Activated naive CD4-positive, alpha-beta T cell treated with anti-CD3 and anti-CD28 coated beads for 36 hours (primary cell): ENCODE results near the gene CFAP92. TPM values are rescaled to one million over a fixed set of nuclear protein-coding genes. Genes with fewer than 3 reads are reported as not detected.
"Not testable (repeated sequence)": the region's sequence is repeated elsewhere in the genome, so short reads cannot be mapped to it uniquely, and the experiment has no call there.

ENCODE experiments used
- CTCF ChIA-PET: fragments of 350-600 bp; sonication (Branson Sonifier 250); formaldehyde crosslinking; loops from one replicate; lab custom pipeline; 2021; ENCODE audit warnings: antibody characterized with exemption; lab: Charles Lee
- DNase-seq: peaks from one replicate; pipeline ENCODE4 v3.0.0-alpha.2; 2020
- H3K27ac Mint-ChIP-seq: one replicate; pipeline ENCODE4 v1.8.0; 2021; ENCODE audit warnings: mild to moderate bottlenecking, mixed read lengths
- H3K27me3 Mint-ChIP-seq: one replicate; pipeline ENCODE4 v1.8.0; 2021; ENCODE audit warnings: low read depth, mixed read lengths
- H3K36me3 Mint-ChIP-seq: one replicate; pipeline ENCODE4 v1.8.0; 2021; ENCODE audit warnings: low read depth, mixed read lengths
- H3K4me1 Mint-ChIP-seq: one replicate; pipeline ENCODE4 v1.8.0; 2021; ENCODE audit warnings: low read depth, mixed read lengths
- H3K4me3 Mint-ChIP-seq: one replicate; pipeline ENCODE4 v1.8.0; 2021; ENCODE audit warnings: mild to moderate bottlenecking, moderate library complexity, mixed read lengths
- H3K9me3 Mint-ChIP-seq: one replicate; pipeline ENCODE4 v1.8.0; 2021; ENCODE audit warnings: mixed read lengths
- intact Hi-C: fragments of 100-400 bp; cut with micrococcal nuclease; formaldehyde crosslinking; loops from one replicate; pipeline ENCODE4 v1.15.1; 2023
- total RNA-seq, 2 experiments: library from RNA; stranded (reverse); gene quantifications; one replicate each; pipeline ENCODE4 v1.2.3, GENCODE V29; 2021

Gene CFAP92
- total RNA-seq, 2 experiments from 2014 or later: 0.32 to 0.48 TPM

DNA sequence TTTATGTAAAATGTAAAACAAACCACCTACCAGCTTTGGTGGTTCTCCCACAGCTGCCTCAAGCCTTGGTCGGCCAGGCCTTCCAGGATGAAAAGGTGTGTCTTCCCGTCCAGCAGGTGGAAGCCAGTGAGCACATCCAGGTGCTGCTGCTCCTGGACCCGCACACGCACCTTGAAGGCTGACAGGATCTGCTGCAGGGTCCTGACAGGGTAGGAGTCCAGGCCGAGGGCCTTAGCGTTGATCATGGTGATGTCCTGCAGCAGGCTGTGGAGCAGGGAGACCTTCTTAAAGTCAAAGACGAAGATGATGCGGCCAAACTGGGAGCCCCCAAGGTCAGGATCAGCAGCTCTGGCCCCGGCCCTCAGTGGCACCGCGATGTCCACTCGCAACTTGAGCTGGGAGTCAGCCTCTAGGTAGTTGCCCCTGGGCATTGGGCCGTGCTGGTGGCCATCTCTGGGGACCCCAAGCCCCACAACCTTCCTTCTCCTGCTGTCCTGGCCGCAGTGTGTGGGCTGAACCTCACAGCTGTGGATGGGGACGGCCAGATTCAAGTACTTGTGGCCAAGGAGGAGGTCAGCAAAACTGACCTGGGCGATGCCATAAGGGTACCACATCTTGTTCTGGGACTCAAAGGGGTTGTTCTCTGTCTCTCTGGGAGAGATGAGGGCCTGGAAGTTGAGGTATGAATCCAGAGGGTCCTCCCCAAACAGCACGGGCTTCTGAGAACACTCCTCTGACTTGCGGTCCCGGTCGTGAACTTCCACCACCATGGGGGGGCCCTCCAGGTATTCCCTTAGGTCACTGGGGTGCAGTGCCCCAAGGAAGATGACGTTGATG lies 48.6 kb downstream of the CFAP92 start:
- Mint-ChIP-seq H3K27ac (no peak overlapping the region), H3K4me1 (no peaks in the 10 kb centered on the region), H3K36me3 (no peaks in the 10 kb centered on the region), H3K27me3 (no peaks in the 10 kb centered on the region), H3K9me3 (no peaks in the 10 kb centered on the region), H3K4me3 (no peak overlapping the region)
- CTCF ChIA-PET: no interaction called here
- no peak for DNase-seq
- intact Hi-C loops: no loop called here

DNA sequence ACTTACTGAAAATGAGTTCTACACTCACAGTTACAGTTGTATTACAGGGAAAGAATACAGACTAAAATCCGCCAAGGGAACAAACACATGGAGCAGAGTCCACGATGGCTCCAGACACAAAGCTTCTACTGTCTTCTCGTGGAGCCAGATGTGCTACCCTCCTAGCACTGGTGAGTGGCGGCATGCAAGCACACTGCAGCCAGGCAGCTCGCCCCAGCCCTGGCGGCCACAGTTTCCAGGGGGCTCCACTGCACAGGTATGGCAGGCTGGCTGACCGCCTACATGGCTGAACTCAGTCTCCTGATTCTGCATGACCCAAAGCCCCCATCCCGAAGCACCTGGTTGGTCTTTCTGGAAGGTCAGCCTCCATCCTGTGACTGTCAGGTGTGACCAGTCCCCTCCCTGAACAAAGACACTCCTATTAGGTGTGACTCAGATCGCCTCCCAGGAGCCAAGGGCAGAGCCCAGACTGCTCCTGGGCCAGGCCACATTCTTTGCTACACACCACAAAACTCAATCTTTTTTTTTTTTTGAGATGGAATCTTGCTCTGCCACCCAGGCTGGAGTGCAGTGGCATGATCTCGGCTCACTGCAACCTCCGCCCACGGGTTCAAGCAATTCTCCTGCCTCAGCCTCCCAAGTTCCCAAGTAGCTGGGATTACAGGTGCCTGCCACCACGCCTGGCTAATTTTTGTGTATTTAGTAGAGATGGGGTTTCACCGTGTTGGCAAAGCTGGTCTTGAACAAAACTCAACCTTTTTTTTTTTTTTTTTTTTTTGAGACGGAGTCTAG lies 51.5 kb downstream of the CFAP92 start:
- no peak for DNase-seq
- Mint-ChIP-seq H3K36me3 (no peaks in the 10 kb centered on the region), H3K27me3 (no peaks in the 10 kb centered on the region), H3K4me1 (no peaks in the 10 kb centered on the region), H3K4me3 (no peak overlapping the region), H3K9me3 (no peaks in the 10 kb centered on the region), H3K27ac (no peak overlapping the region)
- CTCF ChIA-PET: interaction anchor here (1.1 kb wide), 1 partner anchor 59 kb away, joined by 3 read pairs; no protein-coding TSS in a partner anchor
- intact Hi-C loops: no loop called here

DNA sequence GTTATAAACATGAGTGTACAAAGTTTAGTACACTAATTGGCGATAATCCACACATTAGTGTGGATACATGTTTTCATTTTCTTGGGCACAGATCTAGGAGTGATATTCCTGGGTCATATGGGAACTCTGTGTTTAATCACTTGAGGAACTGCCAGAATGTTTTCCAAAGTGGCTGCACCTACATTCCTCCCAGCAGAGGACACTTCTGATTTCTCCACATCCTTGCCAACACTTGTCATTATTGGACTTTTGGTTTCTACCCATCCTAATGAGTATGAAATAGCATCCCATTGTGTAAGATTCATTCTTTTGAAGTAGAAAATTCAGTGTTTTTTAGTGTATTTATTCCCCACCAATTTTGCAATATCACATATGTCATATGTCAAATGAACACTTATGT lies 53.6 kb downstream of the CFAP92 start:
- no peak for DNase-seq
- Mint-ChIP-seq H3K4me1 (no peaks in the 10 kb centered on the region), H3K36me3 (no peaks in the 10 kb centered on the region), H3K4me3 (no peak overlapping the region), H3K9me3 (no peaks in the 10 kb centered on the region), H3K27ac (no peak overlapping the region), H3K27me3 (no peaks in the 10 kb centered on the region)
- intact Hi-C loops: no loop called here
- CTCF ChIA-PET: no interaction called here

DNA sequence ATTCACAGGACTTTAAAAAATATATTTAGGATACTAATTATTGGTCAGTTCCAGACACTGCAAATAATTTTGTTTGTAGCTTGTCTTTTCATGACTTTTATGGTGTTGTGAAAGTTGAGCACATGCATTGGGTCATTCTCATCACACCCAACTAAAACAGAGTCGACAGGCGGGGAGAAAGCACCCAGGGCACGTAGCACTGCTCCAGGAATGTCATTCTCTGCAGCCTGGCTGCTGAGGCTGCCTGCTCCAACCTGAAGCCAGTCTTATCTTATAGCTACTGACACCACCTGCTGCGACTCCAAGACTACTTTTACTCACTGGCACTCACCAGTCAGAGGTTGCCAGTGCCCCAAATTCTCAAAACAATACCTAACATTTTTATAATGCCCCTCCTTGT lies 57.5 kb downstream of the CFAP92 start:
- H3K27ac Mint-ChIP-seq: no peak overlapping the region
- no peaks in the 10 kb centered on the region for H3K27me3 Mint-ChIP-seq
- H3K9me3 Mint-ChIP-seq: no peaks in the 10 kb centered on the region
- intact Hi-C loops: no loop called here
- no peak overlapping the region for H3K4me3 Mint-ChIP-seq
- no peaks in the 10 kb centered on the region for H3K4me1 Mint-ChIP-seq
- DNase-seq: no peak
- CTCF ChIA-PET: no interaction called here
- no peaks in the 10 kb centered on the region for H3K36me3 Mint-ChIP-seq

DNA sequence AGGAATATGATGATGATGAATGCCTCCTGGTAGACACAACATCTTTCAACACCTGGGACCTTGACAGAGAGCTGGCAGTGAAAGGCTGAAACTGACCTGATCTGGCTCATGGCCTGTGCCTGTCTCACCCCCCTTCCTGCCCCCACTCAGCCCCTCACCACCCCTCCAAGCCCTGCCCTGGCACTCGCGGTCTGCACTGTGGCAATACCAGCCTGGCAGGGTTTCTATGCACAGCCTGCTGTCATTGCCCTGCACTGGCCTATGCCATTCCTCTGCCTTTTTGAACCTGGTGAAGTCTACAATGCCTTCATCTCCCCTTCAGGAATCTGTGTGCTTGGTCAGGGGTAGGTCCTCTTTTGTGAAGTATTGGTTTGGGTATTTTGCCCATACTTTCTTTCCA lies 58.0 kb downstream of the CFAP92 start:
- H3K27me3 Mint-ChIP-seq: no peaks in the 10 kb centered on the region
- H3K36me3 Mint-ChIP-seq: no peaks in the 10 kb centered on the region
- H3K4me1 Mint-ChIP-seq: no peaks in the 10 kb centered on the region
- CTCF ChIA-PET: no interaction called here
- H3K9me3 Mint-ChIP-seq: no peaks in the 10 kb centered on the region
- no peak for DNase-seq
- intact Hi-C loops: no loop called here
- no peak overlapping the region for H3K4me3 Mint-ChIP-seq
- no peak overlapping the region for H3K27ac Mint-ChIP-seq

DNA sequence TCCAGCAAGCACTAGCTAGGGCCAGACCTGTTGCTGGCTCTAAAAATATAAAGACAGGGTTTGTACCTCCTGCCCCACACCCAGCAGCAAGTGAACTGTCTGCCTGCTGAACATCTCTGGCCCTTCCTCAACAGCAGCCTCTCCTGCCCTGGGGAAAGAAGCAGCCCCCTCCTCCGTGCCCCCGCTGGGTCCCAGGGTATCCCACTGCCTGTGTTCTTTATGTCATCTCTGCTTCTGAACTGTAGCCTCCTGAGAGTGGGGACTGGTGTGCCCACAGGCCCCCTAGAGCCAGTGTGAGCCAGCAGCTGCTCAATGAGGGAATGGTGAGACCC lies 60.0 kb downstream of the CFAP92 start:
- CTCF ChIA-PET: interaction anchor here (1.0 kb wide), 1 partner anchor 11 kb away, joined by 4 read pairs; no protein-coding TSS in a partner anchor
- no peak for DNase-seq
- Mint-ChIP-seq H3K4me3 (no peak overlapping the region), H3K36me3 (no peaks in the 10 kb centered on the region), H3K27ac (no peak overlapping the region), H3K4me1 (no peaks in the 10 kb centered on the region), H3K27me3 (no peaks in the 10 kb centered on the region), H3K9me3 (no peaks in the 10 kb centered on the region)
- intact Hi-C loops: no loop called here

DNA sequence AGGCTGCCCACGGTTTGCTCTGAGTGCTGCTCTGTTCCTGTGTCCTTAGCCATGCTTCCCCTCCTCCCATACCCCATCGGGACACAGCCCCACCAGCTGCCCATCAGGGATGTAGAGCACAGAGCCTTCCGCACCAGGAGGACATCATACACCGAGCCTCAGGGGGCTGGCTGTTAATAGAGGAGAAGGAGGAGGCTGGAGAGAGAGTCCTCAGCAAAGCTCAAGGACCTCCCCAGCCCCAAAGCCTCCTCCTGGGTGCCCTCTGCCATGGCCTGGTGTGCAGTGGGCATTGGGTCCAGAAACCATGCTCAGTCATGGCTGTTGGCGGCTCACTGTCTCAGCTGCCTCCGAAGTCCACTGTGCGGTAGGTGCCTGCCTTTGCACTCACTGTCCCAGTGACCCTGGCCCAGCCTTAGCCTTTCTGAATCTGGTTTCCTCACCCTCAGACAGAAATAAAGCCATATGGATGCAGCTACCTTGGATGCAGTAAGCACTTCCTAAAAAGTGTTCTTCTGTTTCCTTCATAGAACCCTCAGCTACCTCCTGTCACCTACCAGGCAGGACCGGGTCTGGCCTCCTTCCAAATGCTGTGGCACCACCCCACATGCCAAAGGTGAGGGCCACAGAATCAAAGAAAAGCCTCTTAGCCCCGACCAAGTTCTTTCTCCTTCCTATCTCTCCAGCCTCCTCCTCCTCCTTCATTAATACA lies 60.5 kb downstream of the CFAP92 start:
- Mint-ChIP-seq H3K27ac (no peak overlapping the region), H3K4me3 (no peak overlapping the region), H3K4me1 (no peaks in the 10 kb centered on the region), H3K36me3 (no peaks in the 10 kb centered on the region), H3K9me3 (no peaks in the 10 kb centered on the region), H3K27me3 (no peaks in the 10 kb centered on the region)
- intact Hi-C loops: no loop called here
- no peak for DNase-seq
- CTCF ChIA-PET: interaction anchor here (1.0 to 2.3 kb wide), 3 partner anchors 9 to 83 kb away, joined by 3 to 5 read pairs (median 4); no protein-coding TSS in a partner anchor

DNA sequence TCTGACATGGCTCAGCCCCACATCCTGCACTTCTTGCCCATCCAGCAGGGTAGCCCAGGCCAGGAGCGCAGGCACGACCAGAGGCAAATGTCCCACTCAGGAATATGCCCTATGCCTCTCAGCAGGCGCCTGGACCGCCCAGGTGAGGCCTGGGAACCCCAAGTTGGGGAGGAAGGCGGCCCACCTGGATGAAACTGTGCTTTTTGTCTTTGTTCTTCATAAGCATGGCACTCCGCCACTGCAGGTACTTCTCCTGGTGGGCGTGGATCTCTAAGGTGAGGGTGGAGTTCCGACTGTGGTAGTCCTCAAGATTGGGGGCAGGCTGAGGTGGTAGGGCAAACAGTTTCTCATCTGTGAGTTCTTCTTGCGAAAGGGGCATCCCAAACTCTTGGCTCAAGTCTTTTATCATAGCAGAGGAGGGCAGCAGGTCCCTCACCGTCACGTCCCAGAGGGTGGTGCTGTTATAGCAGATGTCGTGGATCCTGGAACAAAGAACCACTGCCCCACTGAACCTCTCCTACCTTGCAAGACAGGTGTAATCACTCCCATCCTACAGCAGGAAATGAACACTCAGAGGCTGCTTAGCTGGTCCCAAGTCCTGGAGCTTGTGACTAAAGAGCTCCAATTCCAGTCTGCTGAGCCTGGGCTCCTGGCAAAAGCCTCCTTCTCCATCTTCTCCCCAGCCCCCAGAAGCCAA lies 61.2 kb downstream of the CFAP92 start:
- no peaks in the 10 kb centered on the region for H3K36me3 Mint-ChIP-seq
- DNase-seq: no peak
- CTCF ChIA-PET: interaction anchor here (0.6 to 2.3 kb wide), 4 partner anchors 9 to 84 kb away, joined by 3 to 5 read pairs (median 4); no protein-coding TSS in a partner anchor
- intact Hi-C loops: no loop called here
- no peak overlapping the region for H3K27ac Mint-ChIP-seq
- H3K9me3 Mint-ChIP-seq: no peaks in the 10 kb centered on the region
- H3K4me3 Mint-ChIP-seq: no peak overlapping the region
- no peaks in the 10 kb centered on the region for H3K4me1 Mint-ChIP-seq
- no peaks in the 10 kb centered on the region for H3K27me3 Mint-ChIP-seq

DNA sequence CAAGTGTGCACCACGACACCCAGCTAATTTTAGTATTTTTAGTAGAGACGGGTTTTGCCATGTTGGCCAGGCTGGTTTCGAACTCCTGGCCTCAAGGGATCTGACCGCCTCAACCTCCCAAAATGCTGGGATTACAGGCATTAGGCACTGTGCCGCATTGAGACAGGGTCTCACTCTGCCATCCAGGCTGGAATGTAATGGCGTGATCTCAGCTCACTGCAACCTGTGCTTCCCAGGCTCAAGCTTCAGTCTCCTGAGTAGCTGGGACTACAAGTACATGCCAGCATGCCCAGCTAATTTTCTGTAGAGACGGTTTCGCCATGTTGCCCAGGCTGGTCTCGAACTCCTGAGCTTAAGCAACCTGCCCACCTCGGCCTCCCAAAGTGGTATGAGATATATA lies 62.8 kb downstream of the CFAP92 start:
- CTCF ChIA-PET: interaction anchor here (2.3 kb wide), 1 partner anchor 86 kb away, joined by 5 read pairs; no protein-coding TSS in a partner anchor
- Mint-ChIP-seq H3K9me3 (peaks cover 8% of the 10 kb centered on the region), H3K4me1 (peaks cover 5% of the 10 kb centered on the region), H3K4me3 (no peak overlapping the region), H3K27me3 (no peaks in the 10 kb centered on the region), H3K27ac (no peak overlapping the region), H3K36me3 (no peaks in the 10 kb centered on the region)
- no peak for DNase-seq
- intact Hi-C loops: no loop called here

DNA sequence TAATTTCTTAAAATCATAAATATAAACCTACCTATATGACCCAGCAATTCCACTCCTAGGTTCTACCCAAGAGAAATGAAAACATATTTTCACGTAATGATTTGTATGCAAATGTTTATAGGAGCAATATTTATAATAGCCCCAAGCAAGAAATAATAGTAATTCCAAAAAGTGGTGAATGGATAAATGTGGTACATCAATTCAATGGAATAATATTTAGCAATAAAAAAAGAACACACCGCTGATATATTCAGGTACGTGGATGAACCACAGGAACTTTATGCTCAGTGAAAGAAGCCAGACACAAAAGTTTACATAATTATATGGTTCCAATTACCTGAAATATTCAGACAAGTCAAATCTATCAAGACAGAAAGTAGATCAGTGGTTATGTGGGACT lies 64.5 kb downstream of the CFAP92 start:
- no peak for DNase-seq
- no peak overlapping the region for H3K27ac Mint-ChIP-seq
- H3K9me3 Mint-ChIP-seq: peaks cover 13% of the 10 kb centered on the region
- no peaks in the 10 kb centered on the region for H3K27me3 Mint-ChIP-seq
- no peak overlapping the region for H3K4me3 Mint-ChIP-seq
- H3K4me1 Mint-ChIP-seq: peaks cover 17% of the 10 kb centered on the region
- intact Hi-C loops: no loop called here
- CTCF ChIA-PET: no interaction called here
- peaks cover 4% of the 10 kb centered on the region for H3K36me3 Mint-ChIP-seq

DNA sequence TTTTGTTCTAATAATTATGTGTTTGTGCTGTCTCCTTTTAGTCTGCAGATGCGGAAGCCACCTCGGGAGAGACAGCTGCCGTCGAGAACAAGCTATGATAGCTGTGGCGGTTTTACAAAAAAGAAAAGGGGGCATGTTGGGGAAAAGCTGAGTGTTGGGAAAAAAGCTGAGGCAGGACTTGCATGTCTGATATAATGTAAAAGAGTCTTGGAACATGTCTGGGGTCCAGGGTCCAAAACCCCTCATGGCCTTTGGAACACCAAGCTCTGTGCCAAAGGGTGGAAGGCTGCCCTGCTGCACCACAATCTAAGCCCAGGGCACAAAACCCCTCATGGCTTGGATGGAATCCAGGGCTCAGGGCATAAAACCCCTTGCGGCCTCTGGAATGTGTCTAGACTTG lies 69.9 kb downstream of the CFAP92 start:
- Mint-ChIP-seq H3K36me3 (peaks cover 24% of the 10 kb centered on the region), H3K4me1 (peaks cover 48% of the 10 kb centered on the region), H3K9me3 (peaks cover 25% of the 10 kb centered on the region)
- H3K27ac Mint-ChIP-seq, H3K27me3 Mint-ChIP-seq, DNase-seq, H3K4me3 Mint-ChIP-seq: not testable (repeated sequence)
- intact Hi-C loops: loop anchor here (1.0 kb wide), 5 partner anchors 45 to 307 kb away; partner anchors contain the start of gene ACAD9
- CTCF ChIA-PET: interaction anchor here (0.5 to 2.6 kb wide), 9 partner anchors 8 to 276 kb away, joined by 3 to 10 read pairs (median 4); no protein-coding TSS in a partner anchor
